ENCODE measurements around the gene KISS1.

Gene KISS1

GRCh38 chr1:204192589-204193352 is 3.5 kb downstream of the KISS1 start:
- no peak for TF ChIP-seq CTCF (IDR thresholded peaks at IDR 0.05; ENCODE audit: low read depth, low read length, missing control alignments)
- DNase-seq (ENCODE audit: low read depth) = no peak
- no peak overlapping the region for H3K4me3 ChIP-seq (ENCODE audit: low read depth, low read length)

- TF ChIP-seq CTCF (IDR thresholded peaks at IDR 0.05; ENCODE audit: low read depth, low read length, missing control alignments) = no peak
Measured at GRCh38 chr1:204192046-204192445, 4.2 kb downstream of the KISS1 start.

GRCh38 chr1:204191456-204191855 is 4.8 kb downstream of the KISS1 start:
- DNase-seq (ENCODE audit: low read depth) = no peak
- no peak for TF ChIP-seq CTCF (IDR thresholded peaks at IDR 0.05; ENCODE audit: low read depth, low read length, missing control alignments)
- no peak overlapping the region for H3K4me3 ChIP-seq (ENCODE audit: low read depth, low read length)

More at GRCh38 chr1:204192046-204192445, 4.2 kb downstream of the KISS1 start:
- no peak overlapping the region for H3K4me3 ChIP-seq (ENCODE audit: low read depth, low read length)
- DNase-seq (ENCODE audit: low read depth) = no peak

- no peak for DNase-seq (ENCODE audit: low read depth)
- H3K4me3 ChIP-seq (ENCODE audit: low read depth, low read length) = no peak overlapping the region
Measured at GRCh38 chr1:204190212-204191211, 5.8 kb downstream of the KISS1 start.

GRCh38 chr1:204188959-204189639 is 7.2 kb downstream of the KISS1 start:
- no peak overlapping the region for H3K4me3 ChIP-seq (ENCODE audit: low read depth, low read length)
- no peak for TF ChIP-seq CTCF (IDR thresholded peaks at IDR 0.05; ENCODE audit: low read depth, low read length, missing control alignments)
- no peak for DNase-seq (ENCODE audit: low read depth)

More at GRCh38 chr1:204190212-204191211, 5.8 kb downstream of the KISS1 start:
- no peak for TF ChIP-seq CTCF (IDR thresholded peaks at IDR 0.05; ENCODE audit: low read depth, low read length, missing control alignments)

- TF ChIP-seq CTCF (IDR thresholded peaks at IDR 0.05; ENCODE audit: low read depth, low read length, missing control alignments) = no peak
- DNase-seq (ENCODE audit: low read depth) = no peak
- no peak overlapping the region for H3K4me3 ChIP-seq (ENCODE audit: low read depth, low read length)
Measured at GRCh38 chr1:204186597-204186996, 9.7 kb downstream of the KISS1 start.
